Liver (tissue), 9 donors: ENCODE data around the gene NSL1. TPM values are rescaled to one million over a fixed set of nuclear protein-coding genes. Genes with fewer than 3 reads are reported as not detected.

Experiments
- DNase-seq: peaks from one replicate; pipeline ENCODE4 v3.0.0-alpha.2; 2017; ENCODE audit warnings: low spot score
- H3K27ac ChIP-seq, 2 donors: one replicate each; pipeline ENCODE4 v1.7.0; 2013; ENCODE audit warnings: inconsistent platforms in 2 of 2, low read length in 2 of 2, control low read depth in 1 of 2, low read depth in 1 of 2, mild to moderate bottlenecking in 1 of 2
- H3K27me3 ChIP-seq, 4 donors: one replicate each; pipeline versions ENCODE4 v1.6.1 to v1.7.0; 2013; ENCODE audit warnings: low read length in 3 of 4, inconsistent platforms in 1 of 4, mild to moderate bottlenecking in 1 of 4, moderate library complexity in 1 of 4; ENCODE audit not compliant: control insufficient read depth in 4 of 4, insufficient read depth in 4 of 4
- H3K36me3 ChIP-seq, 4 donors: one replicate each; pipeline versions ENCODE4 v1.6.1 to v1.7.0; 2013; ENCODE audit warnings: low read length in 3 of 4, mild to moderate bottlenecking in 3 of 4, low read depth in 1 of 4, moderate library complexity in 1 of 4; ENCODE audit not compliant: control insufficient read depth in 4 of 4, insufficient read depth in 3 of 4
- H3K4me1 ChIP-seq, 4 donors: one replicate each; pipeline versions ENCODE4 v1.6.1 to v1.7.0; 2013; ENCODE audit warnings: low read length in 3 of 4, mild to moderate bottlenecking in 3 of 4, moderate library complexity in 1 of 4; ENCODE audit not compliant: control insufficient read depth in 4 of 4, insufficient read depth in 4 of 4
- H3K4me3 ChIP-seq, 3 donors: one replicate each; pipeline versions ENCODE4 v1.6.1 to v1.7.0; 2013; ENCODE audit warnings: low read length in 3 of 3, control low read depth in 1 of 3, low read depth in 1 of 3, mild to moderate bottlenecking in 1 of 3
- H3K9ac ChIP-seq, 2 donors: one replicate each; pipeline ENCODE4 v1.7.0; 2013; ENCODE audit warnings: low read length in 2 of 2, mild to moderate bottlenecking in 2 of 2, moderate library complexity in 2 of 2, control low read depth in 1 of 2, low read depth in 1 of 2
- H3K9me3 ChIP-seq, 4 donors: one replicate each; pipeline versions ENCODE4 v1.6.1 to v1.7.0; 2013; ENCODE audit warnings: low read length in 3 of 4; ENCODE audit not compliant: control insufficient read depth in 4 of 4
- ATF3 ChIP-seq: IDR thresholded peaks from 2 replicates; pipeline ENCODE4 v1.6.1; 2016; ENCODE audit warnings: antibody characterized with exemption
- CTCF ChIP-seq: fragments of 150-350 bp; IDR thresholded peaks from 2 replicates; pipeline ENCODE4 v1.5.1; 2017; ENCODE audit warnings: improper control_type of control experiment, low read depth, low read length; ENCODE audit not compliant: missing input control
- EGR1 ChIP-seq, 2 donors: IDR thresholded peaks; 2 replicates each; pipeline ENCODE4 v1.6.1; 2016 to 2018; ENCODE audit warnings: antibody characterized with exemption in 2 of 2, low read depth in 2 of 2
- FOXA2 ChIP-seq: IDR thresholded peaks from 2 replicates; pipeline ENCODE4 v1.6.1; 2016; ENCODE audit warnings: antibody characterized with exemption
- GABPA ChIP-seq, 2 donors: IDR thresholded peaks in 1 of 2; conservative IDR thresholded peaks in 1 of 2; 2 replicates each; pipeline ENCODE4 v1.6.1; 2016; ENCODE audit warnings: antibody characterized with exemption in 2 of 2, mild to moderate bottlenecking in 1 of 2, moderate library complexity in 1 of 2
- HNF4A ChIP-seq, 2 donors: conservative IDR thresholded peaks; 2 replicates each; pipeline ENCODE4 v1.6.1; 2016; ENCODE audit warnings: antibody characterized with exemption in 2 of 2, mild to moderate bottlenecking in 2 of 2
- HNF4G ChIP-seq: IDR thresholded peaks from 2 replicates; pipeline ENCODE4 v1.6.1; 2016; ENCODE audit warnings: antibody characterized with exemption
- JUND ChIP-seq, 2 donors: IDR thresholded peaks; 2 replicates each; pipeline ENCODE4 v1.6.1; 2016; ENCODE audit warnings: antibody characterized with exemption in 2 of 2
- MAX ChIP-seq: IDR thresholded peaks from 2 replicates; pipeline ENCODE4 v1.6.1; 2016; ENCODE audit warnings: antibody characterized with exemption
- SP1 ChIP-seq: IDR thresholded peaks from 2 replicates; pipeline ENCODE4 v1.6.1; 2018; ENCODE audit warnings: antibody characterized with exemption, mild to moderate bottlenecking
- TAF1 ChIP-seq: conservative IDR thresholded peaks from 2 replicates; pipeline ENCODE4 v1.6.1; 2016; ENCODE audit warnings: antibody characterized with exemption, mild to moderate bottlenecking
- WGBS: extraction: QIAGEN DNeasy Blood & Tissue Kit; methylation state at CpG from one replicate; pipeline ENCODE4 v1.1.7; 2013; 5-methylcytosine and 5-hydroxymethylcytosine counted together
- polyA plus RNA-seq, 2 donors: library from polyadenylated mRNA; stranded (reverse) in 1 of 2; unstranded in 1 of 2; fragments of 200-250 nt in 1 of 2; fragments of >200 nt in 1 of 2; fragmentation: Nextera tagmentation in 1 of 2; extraction: Ambion mirVana in 1 of 2; gene quantifications; one replicate each; pipeline versions ENCODE4 v1.2.1 to v1.2.3, GENCODE V29; 2013 to 2015
- total RNA-seq, 2 donors: library from RNA; depleted of rRNA; stranded (reverse); fragments of >200 nt; gene quantifications; one replicate each; pipeline ENCODE4 v1.2.3, GENCODE V29; 2014
- TF ChIP-seq, protein P1 (sequence below): IDR thresholded peaks from 2 replicates; pipeline ENCODE4 v1.6.1; 2016; ENCODE audit warnings: antibody characterized with exemption
- TF ChIP-seq, protein P2 (sequence below): IDR thresholded peaks from 2 replicates; pipeline ENCODE4 v1.6.1; 2016; ENCODE audit warnings: antibody characterized with exemption, mild to moderate bottlenecking
- donor health status: healthy.
- donor health status: healthy.
- donor health status: healthy.
- donor health status: healthy.
- donor health status: healthy.

NSL1 gene
- total and polyA plus RNA-seq, 4 donors: 17.2 to 31.3 (median 18.7) TPM

DNA sequence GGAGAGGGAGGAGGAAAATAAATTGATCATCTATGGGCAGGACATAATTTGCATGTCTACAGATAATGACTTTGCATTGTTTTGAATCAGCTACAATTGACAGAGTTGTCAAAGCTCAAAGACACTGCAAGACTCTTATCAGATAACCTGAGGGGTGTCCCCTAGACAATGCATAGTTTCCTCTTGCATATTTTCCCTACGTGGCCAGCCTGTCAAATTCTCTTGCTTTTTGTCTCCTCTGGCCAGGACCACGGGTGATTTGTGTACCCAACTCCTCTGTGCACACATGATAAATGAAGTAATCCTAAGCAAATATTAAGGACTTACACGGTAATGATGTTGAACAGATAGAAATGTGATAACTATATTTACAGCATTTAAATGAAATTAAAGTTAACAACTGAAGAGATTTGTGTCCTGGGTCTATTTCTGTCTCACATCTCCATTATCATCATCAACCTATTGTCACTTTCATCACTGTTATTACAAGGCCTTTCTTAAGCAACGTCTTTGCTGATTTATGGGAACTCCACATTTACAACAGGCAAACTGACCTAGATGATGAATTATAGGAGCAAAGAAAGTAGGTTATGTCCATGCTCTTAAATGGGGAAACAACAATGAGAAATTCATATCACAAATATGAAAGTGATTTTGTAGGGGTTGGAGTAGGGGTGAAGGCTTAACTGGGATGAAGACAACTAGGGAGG, 110.7 kb downstream of the NSL1 start:
- H3K9ac ChIP-seq: no peak overlapping the region
- WGBS: 20% methylated on average over 4 of the region's 4 CpGs
- no peak for TF ChIP-seq MAX
- TF ChIP-seq HNF4A (conservative IDR thresholded peaks at IDR 0.05): no peak
- TF ChIP-seq EGR1 (IDR thresholded peaks at IDR 0.05; ENCODE audit: low read depth in 2 of 2): no peak
- TF ChIP-seq JUND (IDR thresholded peaks at IDR 0.05): no peak
- TF ChIP-seq, protein P1, sequence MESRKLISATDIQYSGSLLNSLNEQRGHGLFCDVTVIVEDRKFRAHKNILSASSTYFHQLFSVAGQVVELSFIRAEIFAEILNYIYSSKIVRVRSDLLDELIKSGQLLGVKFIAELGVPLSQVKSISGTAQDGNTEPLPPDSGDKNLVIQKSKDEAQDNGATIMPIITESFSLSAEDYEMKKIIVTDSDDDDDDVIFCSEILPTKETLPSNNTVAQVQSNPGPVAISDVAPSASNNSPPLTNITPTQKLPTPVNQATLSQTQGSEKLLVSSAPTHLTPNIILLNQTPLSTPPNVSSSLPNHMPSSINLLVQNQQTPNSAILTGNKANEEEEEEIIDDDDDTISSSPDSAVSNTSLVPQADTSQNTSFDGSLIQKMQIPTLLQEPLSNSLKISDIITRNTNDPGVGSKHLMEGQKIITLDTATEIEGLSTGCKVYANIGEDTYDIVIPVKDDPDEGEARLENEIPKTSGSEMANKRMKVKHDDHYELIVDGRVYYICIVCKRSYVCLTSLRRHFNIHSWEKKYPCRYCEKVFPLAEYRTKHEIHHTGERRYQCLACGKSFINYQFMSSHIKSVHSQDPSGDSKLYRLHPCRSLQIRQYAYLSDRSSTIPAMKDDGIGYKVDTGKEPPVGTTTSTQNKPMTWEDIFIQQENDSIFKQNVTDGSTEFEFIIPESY: no peak
- no peak for TF ChIP-seq SP1
- no peak for TF ChIP-seq CTCF
- TF ChIP-seq GABPA (IDR thresholded peaks at IDR 0.05 in 1 of 2, conservative IDR thresholded peaks at IDR 0.05 in 1 of 2): no peak
- no peak for TF ChIP-seq ATF3
- TF ChIP-seq FOXA2: no peak
- TF ChIP-seq HNF4G: no peak
- TF ChIP-seq TAF1: no peak
- TF ChIP-seq, protein P2, sequence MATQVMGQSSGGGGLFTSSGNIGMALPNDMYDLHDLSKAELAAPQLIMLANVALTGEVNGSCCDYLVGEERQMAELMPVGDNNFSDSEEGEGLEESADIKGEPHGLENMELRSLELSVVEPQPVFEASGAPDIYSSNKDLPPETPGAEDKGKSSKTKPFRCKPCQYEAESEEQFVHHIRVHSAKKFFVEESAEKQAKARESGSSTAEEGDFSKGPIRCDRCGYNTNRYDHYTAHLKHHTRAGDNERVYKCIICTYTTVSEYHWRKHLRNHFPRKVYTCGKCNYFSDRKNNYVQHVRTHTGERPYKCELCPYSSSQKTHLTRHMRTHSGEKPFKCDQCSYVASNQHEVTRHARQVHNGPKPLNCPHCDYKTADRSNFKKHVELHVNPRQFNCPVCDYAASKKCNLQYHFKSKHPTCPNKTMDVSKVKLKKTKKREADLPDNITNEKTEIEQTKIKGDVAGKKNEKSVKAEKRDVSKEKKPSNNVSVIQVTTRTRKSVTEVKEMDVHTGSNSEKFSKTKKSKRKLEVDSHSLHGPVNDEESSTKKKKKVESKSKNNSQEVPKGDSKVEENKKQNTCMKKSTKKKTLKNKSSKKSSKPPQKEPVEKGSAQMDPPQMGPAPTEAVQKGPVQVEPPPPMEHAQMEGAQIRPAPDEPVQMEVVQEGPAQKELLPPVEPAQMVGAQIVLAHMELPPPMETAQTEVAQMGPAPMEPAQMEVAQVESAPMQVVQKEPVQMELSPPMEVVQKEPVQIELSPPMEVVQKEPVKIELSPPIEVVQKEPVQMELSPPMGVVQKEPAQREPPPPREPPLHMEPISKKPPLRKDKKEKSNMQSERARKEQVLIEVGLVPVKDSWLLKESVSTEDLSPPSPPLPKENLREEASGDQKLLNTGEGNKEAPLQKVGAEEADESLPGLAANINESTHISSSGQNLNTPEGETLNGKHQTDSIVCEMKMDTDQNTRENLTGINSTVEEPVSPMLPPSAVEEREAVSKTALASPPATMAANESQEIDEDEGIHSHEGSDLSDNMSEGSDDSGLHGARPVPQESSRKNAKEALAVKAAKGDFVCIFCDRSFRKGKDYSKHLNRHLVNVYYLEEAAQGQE: no peak
- no peaks in the 10 kb centered on the region for H3K27me3 ChIP-seq
- DNase-seq: no peak
- no peaks in the 10 kb centered on the region for H3K36me3 ChIP-seq
- H3K4me3 ChIP-seq: no peak overlapping the region
- no peak overlapping the region for H3K27ac ChIP-seq
- H3K4me1 ChIP-seq: peaks cover 0 to 3% (median 0%) of the 10 kb centered on the region in 4 donors
- H3K9me3 ChIP-seq: no peaks in the 10 kb centered on the region
